ENCODE results near the gene OPN3.

OPN3 gene

DNA sequence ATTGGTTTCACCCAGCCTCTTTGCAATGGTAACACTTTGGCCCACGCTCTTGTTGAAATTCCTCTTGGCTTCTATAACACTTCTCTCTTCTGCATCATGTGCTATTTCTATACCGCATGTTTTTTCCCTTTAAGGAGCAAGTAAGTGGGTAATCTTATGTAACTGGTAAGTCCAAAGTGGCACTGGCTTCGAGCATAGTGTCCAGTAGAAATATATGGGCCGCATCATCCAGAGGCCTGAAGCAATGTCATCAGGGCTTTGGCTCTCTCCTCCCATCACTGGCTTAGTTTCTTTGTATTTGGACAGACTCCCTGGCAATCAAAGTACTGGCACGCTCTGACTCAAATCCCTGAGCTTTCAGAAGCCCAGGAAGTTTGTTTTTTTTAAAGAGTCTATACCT is 17.5 kb downstream of the OPN3 start:
- H3K4me3 ChIP-seq (replicated peaks; ENCODE audit: low read depth, low read length) = no peak overlapping the region
- TF ChIP-seq, protein P1, sequence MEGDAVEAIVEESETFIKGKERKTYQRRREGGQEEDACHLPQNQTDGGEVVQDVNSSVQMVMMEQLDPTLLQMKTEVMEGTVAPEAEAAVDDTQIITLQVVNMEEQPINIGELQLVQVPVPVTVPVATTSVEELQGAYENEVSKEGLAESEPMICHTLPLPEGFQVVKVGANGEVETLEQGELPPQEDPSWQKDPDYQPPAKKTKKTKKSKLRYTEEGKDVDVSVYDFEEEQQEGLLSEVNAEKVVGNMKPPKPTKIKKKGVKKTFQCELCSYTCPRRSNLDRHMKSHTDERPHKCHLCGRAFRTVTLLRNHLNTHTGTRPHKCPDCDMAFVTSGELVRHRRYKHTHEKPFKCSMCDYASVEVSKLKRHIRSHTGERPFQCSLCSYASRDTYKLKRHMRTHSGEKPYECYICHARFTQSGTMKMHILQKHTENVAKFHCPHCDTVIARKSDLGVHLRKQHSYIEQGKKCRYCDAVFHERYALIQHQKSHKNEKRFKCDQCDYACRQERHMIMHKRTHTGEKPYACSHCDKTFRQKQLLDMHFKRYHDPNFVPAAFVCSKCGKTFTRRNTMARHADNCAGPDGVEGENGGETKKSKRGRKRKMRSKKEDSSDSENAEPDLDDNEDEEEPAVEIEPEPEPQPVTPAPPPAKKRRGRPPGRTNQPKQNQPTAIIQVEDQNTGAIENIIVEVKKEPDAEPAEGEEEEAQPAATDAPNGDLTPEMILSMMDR (IDR thresholded peaks at IDR 0.05; ENCODE audit: low read depth, low read length, missing control alignments) = no peak

DNA sequence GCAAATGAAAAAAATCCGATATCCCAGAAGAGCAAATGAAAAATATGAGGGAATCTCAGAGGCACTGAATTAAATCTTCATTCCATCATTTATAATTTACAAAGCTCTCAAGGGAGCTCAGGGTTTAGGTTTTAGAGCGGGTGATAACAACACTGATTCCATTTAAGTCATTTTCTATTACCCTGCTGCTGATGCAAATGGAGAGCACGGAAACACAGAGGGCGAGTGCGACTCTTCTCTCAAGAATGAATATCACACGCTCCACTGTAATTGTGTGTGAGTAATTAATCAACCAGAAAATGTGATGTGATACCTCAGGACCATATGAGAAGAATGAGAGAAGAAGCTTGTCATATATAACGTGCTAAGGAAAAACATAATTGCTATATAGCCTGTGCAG is 22.7 kb downstream of the OPN3 start:
- H3K4me3 ChIP-seq (replicated peaks; ENCODE audit: low read depth, low read length) = no peak overlapping the region
- DNase-seq (ENCODE audit: extremely low read depth, low read depth) = no peak
- TF ChIP-seq, protein P1 (IDR thresholded peaks at IDR 0.05; ENCODE audit: low read depth, low read length, missing control alignments) = no peak

More for the DNA sequence above, 17.5 kb downstream of the OPN3 start:
- DNase-seq (ENCODE audit: extremely low read depth, low read depth) = no peak

DNA sequence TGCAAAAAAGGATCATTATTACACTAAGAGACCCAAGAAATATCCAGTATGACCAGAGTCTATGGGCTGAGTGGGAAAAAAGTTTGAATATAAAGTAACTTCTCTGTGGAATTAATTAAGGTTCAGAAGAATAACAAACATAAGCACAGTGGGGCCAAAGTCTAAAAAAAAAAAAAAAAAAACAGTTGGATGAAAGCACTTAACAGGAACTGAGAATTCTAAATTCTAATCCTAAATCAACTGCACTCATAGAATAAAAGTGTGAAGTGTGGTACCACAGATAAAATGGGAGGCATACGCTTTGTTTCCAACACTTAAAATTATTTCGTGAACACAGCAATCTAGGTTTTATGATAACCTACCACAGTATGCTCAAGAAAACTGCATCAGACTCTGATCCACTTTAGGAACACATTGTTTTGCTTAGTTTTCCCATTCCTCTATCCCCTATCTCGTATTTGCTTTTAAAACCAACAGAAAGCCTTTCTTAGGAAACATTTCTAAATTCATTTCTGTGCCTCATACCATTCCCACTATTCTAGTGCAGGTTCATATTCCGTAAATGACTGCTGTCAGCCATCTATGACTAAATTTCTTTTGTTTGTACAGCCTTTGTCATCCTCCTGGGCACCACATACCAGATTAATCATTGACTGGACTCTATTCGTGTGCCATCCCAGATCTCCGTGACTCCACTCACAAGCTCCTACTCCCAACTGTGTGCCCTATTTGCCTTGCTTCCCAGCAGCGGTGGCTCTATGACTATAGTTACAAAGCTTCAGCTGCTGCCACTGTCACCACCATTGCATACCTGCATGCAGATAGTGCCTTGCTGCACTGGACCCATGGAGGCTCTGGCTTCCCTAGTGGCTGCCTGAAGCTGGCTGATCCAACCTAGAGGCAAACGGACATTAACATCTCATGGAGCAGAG is 24.9 kb downstream of the OPN3 start:
- no peak overlapping the region for H3K4me3 ChIP-seq (replicated peaks; ENCODE audit: low read depth, low read length)
- TF ChIP-seq, protein P1 (IDR thresholded peaks at IDR 0.05; ENCODE audit: low read depth, low read length, missing control alignments) = no peak
- no peak for DNase-seq (ENCODE audit: extremely low read depth, low read depth)

DNA sequence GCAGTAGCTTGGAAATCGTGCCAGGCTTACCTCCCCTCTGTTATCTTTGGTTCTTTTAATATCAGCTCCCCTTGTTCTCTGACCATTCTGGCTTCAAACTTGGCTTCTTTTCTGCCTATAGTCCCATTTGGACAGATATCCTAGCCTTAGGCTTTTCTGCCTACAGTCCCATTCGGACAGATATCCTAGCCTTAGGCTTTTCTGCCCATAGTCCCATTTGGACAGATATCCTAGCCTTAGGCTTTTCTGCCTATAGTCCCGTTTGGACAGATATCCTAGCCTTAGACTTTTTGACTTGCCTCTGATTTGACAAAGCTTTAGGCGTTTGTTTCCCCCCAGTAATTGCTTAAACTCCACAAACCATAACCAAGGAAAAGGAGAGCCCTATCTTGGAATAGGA is 25.6 kb downstream of the OPN3 start:
- H3K4me3 ChIP-seq (replicated peaks; ENCODE audit: low read depth, low read length) = no peak overlapping the region
- TF ChIP-seq, protein P1 (IDR thresholded peaks at IDR 0.05; ENCODE audit: low read depth, low read length, missing control alignments) = no peak
- DNase-seq (ENCODE audit: extremely low read depth, low read depth) = no peak

DNA sequence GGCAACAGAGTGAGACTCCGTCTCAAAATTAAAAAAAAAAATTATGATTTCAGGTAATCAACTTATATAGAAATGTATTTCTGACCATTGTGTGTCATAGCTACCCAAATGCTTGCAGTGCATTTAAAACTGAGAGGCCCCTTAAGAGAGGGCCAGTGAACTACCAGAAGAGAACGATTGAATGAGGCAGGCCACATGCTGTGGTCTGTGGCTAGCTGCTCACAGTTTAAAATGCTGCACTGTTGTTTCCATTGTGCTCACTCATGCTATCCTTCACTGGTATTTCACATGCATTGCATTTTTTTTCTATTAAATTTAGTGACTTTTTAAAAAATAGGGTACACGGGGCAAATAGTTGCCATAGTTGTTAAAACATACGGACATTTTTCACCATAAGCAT is 26.0 kb downstream of the OPN3 start:
- TF ChIP-seq, protein P1 (IDR thresholded peaks at IDR 0.05; ENCODE audit: low read depth, low read length, missing control alignments) = no peak

DNA sequence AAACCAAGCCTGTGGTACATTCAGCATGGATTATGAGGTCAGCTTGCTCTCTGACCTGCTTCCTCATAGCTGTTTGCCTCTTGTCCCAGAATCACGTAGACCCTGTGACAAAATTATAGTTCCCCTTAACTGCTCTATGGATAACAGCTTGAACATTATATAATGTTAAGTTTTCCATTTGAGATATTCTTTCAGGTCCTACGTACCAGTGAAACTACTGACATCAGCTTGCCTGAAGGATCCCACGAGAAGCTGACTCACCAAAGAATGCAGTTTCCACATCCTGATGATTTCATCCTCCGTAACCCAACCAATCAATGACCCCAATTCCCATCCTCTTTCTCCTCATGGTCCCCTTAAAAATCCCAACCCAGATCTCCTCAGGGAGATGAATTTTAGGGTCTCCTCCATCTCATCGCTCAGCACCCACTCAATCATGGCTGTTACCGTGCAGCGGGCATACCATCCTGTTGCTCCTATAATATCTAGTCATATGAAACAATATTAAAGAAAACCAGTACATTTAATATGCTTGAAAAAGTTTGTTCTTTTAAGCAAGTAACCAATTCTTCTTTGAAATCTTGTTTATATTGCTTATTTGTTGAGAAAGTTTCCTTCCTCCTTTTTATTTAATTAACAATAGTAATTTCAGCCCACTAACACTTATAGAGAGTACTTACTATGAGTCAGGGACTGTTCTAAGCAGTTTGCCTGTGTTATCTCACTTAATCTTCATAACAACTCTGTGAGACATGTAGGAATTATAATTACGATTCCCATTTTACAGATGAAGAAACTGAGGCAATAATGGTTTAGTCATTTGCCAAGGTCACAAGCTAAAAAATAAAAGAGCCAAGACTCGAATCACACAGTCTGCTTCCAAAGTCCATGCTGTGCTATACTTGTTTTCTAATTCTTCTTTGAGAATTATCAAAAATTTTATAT is 27.4 kb downstream of the OPN3 start:
- TF ChIP-seq, protein P1 (IDR thresholded peaks at IDR 0.05; ENCODE audit: low read depth, low read length, missing control alignments) = no peak
- peak; percentile 61 for DNase-seq (ENCODE audit: extremely low read depth, low read depth)
- H3K4me3 ChIP-seq (replicated peaks; ENCODE audit: low read depth, low read length) = no peak overlapping the region

More for the DNA sequence above, 26.0 kb downstream of the OPN3 start:
- H3K4me3 ChIP-seq (replicated peaks; ENCODE audit: low read depth, low read length) = no peak overlapping the region
- DNase-seq (ENCODE audit: extremely low read depth, low read depth) = no peak
